Dedifferentiated amniotic fluid mesenchymal stem cell (primary cell): ENCODE measurements around the gene CREB5.
A peak's percentile ranks its signal among the peaks of the same experiment; 100 is the strongest.

ENCODE experiments used
- DNase-seq: peaks from one replicate; pipeline ENCODE4 v3.0.0-alpha.2; 2016; ENCODE audit errors: extremely low spot score

CREB5 gene

DNA sequence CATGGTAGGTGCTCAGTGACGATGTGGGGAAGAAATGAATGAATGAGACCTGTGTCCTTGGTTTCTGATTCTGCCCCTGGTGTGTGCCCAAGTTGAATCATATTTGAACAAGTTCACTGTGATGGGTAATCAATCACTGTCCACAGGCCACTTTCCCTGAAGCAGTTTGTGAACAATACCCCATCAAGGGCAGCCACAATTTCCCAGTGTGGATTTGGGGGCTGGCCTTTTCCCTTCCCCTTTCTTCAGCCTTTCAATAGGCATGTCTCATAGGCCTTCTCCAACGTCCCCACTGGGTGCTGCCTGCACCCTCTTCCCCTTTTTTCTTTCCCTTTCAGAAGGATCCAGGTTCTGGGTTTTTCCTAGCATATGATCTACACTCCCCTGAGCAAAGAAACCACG lies 64.7 kb downstream of the CREB5 start:
- no peak for DNase-seq

DNA sequence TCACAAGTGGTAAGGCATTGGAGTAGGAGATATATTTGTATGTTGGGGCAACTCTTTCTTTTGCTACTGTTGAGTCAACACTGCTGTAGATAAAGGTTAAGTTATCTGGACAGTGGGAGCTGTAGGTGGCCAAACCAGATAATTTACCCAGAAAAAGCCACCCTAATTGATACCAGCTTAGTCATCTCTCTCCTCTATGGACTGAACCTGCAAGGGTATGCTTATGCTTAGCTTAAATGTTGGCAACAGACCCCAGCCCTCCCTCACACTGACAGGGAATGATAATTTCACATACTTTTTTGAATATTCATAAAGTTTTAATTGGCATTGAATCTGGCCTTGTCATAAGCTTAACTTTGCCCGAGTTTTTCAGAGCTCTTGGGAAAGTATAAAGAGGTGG lies 66.3 kb downstream of the CREB5 start:
- no peak for DNase-seq

DNA sequence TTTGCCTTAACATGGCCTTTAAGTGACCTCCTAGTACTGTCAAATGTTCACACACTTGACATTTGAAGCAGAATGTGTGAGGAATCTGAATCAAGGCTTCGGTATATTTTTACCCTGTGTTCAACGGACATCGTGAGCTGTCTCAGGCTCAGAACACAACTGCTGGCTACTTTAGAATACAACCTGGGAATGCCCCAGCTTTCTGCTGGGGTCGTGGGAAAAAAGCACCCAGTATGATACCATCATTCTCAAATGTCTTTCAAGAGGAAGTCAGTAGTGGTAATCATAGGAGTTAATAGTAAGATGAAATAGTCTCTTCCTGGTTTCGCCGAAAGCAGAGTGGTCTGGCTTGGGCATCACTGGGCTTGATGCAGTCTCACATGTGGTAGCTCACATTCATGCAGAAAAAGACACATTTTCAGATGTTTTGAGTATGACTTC lies 67.2 kb downstream of the CREB5 start:
- no peak for DNase-seq

DNA sequence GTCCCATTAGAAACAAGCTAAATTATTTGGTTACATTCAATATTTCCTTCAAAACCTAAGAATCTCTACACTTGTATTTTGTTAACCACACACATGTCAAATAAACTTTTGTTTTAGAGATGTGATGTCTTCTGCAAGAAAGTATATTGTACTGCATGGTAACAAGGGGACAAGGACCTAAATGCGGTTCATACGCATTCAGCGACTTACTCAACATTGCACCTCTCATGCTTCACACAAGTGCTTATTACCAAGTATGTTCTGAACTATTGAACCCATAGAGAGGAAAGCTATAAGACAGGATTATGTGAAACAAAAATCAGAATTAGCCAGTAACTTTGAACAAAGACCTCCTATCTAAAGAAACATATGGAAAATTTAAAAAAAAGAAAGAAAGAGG lies 68.3 kb downstream of the CREB5 start:
- DNase-seq, result no peak

DNA sequence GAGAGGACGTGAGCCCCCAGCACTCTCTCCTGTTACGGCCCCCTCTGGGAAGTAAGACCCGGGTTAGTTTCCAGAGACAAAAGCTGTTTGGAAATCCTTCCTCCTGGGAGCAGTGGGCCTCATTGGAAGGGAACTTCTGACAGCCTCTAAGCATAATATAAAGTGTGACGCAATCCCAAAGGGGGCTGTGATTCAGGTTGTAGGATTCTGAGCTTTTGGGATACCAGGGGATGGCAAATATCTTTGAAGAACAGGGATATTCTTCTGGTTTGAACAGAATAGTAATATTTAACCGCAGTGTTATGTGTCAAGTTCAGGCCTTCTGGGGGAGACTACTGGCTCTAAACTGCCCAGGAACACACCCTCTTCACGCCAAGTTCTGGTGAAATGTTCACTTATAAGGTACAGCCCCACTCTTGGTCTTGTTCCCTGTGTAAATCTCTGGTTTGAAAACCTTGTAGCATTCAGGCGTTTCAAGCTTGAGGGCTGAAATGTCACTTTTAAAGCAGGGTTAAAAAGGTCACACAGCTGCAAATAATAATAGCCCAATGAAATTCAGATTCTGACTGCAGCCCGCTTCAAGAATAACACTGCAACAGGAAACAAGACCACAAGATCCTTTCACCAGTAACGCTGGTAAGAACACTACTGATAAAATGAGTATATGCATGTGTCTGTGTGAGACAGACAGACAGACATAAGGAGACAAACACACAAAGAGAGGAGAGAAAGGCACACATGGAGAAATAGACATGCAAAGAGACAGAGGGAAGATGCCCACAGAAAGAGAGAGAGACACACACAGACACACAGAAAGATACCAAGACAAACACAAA lies 69.0 kb downstream of the CREB5 start:
- DNase-seq, result peak; percentile 21

DNA sequence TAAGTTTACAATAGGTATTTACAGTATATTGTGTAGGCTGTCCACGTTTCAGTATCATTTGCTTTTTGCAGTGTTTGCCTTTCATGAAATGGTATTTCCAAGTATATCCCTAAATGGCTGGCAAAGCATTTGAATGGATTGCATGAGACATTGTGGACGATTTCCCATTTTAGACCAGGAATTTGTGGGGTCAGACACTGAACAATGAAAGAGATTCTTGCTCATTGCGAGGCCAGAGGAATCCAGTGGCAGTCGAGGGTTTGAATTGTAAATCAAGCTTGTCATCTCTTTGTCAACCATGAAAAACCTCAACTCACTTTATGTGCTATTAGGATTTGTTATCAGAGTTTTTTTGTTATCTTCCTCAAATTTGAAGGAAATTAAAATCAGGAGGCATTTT lies 70.8 kb downstream of the CREB5 start:
- no peak for DNase-seq

DNA sequence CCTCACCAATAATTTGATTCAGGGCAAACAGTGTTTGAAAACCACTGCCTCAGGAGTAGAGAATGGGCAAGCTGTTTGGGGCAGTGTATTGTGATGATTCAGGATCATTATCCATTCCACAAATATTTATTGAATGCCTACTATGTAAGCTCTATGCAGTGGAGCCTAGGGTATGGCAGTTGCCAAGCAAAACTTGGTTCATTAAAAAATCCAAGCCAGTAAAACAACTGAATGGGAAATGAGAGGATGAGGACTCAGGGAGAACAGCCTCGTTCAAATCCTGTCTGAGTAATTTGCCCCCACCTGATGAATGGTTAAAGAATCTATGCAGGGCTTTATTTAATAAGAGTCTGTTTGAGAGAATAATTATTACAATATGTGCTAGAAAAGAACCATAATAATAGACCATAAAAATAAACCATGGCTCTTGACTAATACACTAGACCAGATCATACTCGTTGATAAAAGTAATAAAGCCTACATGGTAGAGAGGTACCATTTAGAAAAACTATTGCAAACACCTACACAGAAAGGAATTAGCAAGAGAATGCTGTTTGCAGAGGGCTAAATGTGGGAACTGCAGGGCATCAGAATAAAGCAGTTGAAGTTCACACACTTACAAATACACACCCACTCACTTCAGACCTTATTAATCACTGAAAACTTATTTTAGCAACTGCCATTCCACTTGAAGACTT lies 71.7 kb downstream of the CREB5 start:
- peak; percentile 37 for DNase-seq

DNA sequence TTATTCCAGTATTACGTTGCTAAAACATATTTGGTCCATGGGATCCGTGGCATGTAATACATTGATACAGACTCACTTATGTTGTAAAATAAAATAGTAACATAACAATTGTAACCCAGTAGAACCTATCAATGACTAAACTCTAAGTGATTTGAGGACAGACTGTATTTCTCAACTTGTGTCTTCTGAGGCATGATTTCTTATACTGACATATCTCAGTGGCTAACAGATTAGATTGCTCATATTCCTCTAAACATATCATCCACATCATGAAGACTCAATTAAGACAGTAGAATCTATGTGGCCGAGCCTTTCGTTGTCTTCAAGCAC lies 72.3 kb downstream of the CREB5 start:
- no peak for DNase-seq

DNA sequence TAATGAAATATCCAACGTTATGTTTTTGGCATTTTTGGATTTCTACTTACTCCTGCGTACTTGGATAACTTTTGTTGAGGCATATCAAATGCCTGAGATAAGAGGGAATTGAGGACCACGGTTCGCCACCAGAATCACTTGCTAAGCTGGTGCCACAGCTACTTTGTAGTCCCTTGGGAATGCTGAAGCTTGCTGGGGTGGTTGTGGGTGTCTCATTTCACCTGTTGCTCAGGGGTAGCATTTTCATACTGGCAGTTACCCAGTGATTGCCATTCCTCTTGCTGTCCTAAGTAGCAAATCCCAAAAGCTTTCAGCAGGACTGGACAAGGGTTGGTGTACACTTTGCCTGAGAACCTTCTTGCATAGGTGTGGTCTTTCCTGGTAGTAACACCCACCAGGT lies 75.2 kb downstream of the CREB5 start:
- no peak for DNase-seq

DNA sequence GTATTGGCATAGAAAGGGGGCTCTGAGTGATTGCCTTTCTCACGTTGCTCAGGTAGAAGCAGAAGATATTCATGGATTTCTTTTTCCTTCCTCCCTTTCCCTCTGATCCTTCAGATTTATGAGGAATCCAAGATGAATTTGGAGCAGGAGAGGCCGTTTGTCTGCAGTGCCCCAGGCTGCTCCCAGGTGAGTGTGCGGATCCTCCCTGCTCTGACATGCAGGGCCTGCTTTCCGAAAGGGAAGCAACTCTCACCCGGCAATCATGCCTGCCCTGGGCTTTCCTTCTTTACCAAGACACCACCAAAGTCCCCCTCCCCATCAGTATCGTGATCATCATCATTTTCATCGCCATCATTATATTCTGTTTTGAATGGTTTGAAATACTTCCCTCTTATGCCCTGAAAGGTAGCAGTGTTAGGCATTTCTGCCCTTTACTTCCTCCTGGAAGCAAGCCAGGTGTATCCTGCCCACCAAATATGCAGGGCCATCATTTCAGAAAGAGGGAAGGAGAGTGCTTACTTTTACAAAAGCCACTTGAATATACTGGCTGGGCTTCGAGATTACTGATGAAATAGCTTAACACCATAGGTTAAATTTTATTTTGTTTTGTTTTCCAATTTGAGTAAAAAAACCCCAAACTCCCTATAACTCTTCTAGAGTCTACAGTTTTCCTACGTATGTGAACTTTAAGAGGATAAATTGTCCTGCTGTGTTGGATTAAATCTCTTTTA lies 75.9 kb downstream of the CREB5 start:
- DNase-seq, result no peak

DNA sequence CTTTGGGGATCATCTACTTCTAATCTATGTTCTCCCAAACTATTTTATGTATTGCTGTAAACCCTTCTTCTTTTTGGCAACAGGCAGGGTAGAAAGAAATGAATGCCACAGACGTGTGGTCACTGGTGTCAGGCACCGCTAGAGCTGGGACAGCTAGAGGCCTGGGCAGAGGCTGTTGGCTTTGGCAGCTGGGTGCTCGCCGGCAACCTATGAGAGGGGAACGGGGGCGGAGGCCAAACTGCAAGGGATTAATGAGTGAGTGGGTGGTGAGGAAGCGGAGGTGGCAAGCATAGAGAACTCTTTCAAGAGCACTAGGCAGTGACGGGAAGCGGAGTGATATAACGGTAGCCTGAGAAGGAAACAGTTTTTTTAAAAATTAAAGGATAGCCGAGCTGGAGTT lies 78.5 kb downstream of the CREB5 start:
- DNase-seq, result no peak

DNA sequence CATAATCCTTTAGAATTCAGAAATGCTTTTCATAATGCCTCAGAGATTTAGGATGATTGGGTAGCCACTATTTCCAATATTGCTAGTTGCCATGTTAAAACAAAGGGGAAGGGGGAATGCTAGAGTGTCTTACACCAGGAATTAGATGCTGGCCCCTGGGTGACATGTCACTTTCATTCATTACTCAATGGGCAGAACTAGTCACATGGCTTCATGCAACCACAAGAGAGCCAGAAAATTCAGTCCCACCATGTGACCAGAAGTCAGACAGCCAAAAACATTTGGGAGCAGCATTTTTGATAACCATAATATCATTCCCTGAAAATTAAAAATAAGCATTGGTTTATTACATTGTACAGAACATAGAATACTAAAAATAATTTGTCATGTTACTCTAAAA lies 81.2 kb downstream of the CREB5 start:
- no peak for DNase-seq

DNA sequence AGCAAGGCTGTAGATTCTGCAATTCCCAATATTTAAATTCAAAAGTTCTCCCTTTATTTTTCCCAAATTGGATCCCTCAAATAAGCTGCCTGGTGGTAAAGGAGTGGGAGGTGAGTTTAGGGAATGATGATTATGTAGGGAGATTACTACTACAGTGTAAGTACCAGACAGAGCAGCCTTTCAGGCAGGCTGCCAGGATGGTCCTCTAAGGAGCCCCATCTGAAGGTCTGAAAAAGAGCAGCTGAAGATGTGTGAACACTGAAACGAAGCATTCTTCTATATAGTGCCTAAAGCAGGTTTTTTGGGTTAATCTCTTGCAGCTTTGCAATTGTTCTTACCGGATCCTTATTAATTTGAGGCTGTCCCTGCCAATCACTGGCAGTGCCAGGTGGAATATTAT lies 84.7 kb downstream of the CREB5 start:
- DNase-seq, result no peak

DNA sequence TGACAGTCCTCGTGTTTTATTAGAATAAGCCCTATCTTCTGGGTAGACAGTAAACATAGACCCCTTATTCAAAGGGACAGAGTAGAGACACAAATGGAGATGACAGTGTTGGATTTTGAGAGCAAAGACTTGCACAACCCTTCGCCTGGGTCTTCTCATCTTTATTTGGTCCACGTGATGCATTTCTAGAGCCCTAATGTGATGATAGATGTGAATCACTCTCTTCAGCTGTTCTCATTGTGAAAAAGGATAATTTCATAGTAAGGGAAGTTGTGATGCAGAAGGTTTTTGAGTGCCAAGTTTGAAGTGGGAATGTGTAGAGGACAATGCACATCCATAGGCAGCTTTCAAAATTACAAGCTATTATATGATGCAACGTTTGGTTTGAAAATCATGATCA lies 86.3 kb downstream of the CREB5 start:
- DNase-seq, result no peak

DNA sequence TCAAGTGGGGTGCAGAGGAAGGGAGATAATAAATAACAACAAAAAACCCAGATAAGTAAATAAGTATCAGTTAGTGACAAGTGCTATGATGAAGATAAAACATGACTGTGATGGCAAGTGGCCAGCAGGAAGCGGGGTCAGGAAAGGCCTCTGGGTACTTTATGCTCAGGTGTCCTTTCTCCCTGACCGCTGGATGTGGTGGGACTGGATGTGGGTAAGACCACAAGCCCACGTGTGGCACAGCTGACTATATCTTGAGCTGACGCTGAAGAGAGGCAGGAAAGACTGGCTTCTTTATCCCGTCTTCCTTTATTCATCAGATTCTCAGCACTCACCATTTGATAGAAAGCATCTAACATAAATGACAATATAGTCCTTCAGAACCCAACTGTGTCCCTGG lies 87.8 kb downstream of the CREB5 start:
- no peak for DNase-seq

DNA sequence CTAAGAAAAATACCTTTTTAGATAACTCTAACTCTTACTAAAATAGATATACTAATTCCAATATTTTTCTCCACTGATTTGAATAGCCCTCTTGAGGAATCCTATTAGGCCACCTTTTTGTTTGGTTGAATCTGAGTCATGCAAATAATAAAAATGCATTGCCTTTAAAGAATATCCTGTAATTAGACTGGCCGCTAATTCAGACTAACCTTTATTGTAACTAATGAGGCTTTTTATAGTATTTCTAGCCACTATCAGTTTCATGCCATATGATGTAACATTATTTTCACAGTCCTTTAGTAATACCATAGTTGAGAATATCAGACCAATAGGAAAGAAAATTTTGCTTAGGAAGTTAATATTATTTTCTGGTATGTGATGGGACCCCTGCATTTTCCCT lies 90.1 kb downstream of the CREB5 start:
- DNase-seq, result no peak

DNA sequence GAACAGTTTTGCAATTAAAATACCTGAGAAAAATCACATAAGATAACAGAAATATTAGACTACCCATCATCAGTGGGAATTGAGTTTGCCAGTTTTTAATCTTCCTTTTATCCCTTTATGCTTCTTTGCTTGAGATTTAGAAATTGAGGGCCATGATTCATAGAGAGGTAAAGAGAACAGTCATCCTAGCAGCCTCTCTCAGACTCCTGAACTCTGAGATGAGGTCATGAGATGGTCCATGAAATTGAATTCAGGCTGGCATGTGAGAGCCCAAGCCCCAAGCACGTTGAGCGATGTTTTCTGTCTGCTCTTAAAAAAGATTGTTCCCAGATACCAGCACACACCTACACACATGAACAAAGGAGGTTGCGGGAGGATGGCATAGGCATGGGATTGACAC lies 91.1 kb downstream of the CREB5 start:
- DNase-seq, result no peak

DNA sequence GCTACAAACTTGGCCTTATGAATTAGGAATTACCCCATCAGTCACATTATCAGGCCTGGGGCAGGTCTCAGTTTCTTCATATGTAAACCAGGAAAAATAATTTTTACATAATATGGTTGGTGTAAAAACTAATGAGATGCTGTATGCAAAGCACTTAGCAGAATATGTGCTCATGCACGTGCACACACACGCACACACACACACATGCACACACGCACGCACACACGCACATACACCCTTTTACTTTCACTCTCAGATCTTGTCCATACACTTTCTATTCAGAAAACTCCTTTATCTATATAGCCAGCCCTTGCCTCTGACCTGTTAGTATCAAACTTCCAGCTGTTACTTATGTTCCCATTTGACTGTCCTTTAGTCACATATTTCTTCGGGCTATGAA lies 92.7 kb downstream of the CREB5 start:
- DNase-seq, result no peak

DNA sequence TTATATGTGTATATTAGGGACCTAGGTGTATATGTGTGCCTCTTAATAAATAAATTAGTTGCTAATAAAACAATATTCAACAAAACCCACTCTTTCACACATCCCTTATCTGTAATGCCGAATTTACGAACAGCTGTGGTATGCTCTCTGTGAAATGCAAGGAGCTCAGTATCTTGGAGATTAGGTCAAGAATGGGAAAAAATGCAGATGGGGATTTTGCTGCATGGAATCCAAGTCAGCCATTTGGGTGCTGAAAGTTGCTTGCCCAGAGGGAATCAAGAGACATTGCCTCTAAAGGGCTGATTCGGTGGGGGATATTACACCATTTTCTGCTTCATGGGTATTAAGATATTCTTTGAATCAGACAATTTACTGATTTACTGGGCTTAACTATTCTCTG lies 93.5 kb downstream of the CREB5 start:
- DNase-seq, result no peak

DNA sequence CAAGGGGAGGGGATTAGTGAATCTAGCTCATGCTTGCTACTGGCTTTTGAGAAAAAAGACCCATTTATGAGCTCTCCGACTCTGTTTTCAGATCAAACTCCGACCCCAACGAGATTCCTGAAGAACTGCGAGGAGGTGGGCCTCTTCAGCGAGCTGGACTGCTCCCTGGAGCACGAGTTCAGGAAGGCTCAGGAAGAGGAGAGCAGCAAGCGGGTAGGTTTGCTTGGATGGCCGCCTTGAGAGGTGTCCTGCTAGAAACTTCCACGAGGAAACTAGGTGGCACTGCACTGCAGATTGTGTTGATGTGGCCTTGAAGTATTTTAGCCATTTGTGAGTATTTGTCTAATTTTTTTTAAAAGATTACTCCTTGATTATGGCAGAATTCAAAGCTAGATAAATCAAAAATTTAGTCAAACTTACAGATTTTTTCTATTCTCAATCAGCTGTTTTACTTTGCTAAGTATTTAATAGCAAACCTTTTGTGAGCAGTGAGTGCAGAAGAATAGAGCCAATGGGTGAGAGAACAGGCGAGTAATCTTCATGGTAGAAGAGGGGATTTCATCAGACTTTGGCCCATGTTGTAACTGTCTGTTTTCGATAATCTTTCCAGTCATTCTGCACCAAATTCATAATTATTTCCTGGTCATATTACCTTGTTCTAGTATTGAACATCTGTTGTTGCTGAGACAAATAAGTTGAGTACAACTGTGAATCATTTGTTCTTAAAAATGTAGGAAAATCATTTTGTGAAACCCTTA lies 95.4 kb downstream of the CREB5 start:
- no peak for DNase-seq

DNA sequence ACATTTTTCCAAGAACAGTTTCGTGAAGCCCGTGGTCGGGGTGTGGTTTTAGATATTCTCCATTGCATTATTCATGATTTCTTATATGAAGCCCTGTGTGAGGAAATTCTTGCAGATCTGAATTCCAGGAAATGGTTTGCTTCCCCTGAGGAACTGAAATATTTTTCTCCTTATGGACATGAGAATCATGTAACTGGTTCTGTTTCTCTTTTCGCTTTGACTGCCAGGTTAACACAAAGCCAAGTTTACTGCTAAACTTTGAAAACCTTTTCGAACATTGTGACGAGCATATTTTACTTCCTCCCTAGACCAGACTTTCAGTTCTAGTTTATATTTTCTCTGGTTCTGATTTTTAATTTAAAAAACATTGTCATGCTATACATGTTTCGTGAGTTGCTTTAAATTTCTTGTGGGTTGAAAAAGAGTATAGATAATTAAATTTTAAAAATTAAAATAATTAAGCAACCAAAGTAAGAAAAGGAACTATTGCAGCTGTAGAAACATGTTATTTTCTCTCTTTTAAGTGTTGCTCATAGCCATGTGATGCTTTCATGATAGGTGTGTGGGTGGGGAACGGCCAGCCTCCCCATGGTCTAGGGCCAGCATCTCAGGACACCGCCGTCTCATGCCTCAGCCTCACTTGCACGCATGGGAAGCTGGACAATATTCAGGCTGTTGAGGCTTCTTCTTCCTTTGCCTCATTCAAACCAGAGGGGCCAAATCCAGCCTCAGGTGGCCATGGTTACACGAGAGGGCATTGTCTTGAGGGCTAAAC lies 97.1 kb downstream of the CREB5 start:
- no peak for DNase-seq

DNA sequence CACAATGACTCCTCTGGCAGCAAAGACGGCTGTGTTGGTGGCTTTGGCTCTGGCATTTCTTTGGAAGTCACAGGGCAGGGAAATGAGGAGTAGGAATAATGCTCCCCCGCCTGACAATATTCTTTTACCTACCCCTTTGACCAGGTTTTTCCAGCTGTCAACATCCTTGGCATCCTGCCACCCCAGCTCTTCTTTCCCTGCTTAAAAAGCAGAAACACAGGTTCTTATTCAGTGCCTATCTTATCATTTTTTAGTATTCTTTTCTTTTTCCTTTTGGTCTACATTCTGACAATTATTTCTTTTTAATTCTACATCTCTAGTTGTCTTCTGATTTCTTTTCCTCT lies 97.7 kb downstream of the CREB5 start:
- DNase-seq, result no peak
